GM19238 (cell line): ENCODE results near the gene DMRTC2.

Source experiments
- DNase-seq: peaks from one replicate; pipeline ENCODE4 v3.0.0; 2011; ENCODE audit warnings: low spot score; ENCODE audit not compliant: insufficient read length

DMRTC2 gene

DNA sequence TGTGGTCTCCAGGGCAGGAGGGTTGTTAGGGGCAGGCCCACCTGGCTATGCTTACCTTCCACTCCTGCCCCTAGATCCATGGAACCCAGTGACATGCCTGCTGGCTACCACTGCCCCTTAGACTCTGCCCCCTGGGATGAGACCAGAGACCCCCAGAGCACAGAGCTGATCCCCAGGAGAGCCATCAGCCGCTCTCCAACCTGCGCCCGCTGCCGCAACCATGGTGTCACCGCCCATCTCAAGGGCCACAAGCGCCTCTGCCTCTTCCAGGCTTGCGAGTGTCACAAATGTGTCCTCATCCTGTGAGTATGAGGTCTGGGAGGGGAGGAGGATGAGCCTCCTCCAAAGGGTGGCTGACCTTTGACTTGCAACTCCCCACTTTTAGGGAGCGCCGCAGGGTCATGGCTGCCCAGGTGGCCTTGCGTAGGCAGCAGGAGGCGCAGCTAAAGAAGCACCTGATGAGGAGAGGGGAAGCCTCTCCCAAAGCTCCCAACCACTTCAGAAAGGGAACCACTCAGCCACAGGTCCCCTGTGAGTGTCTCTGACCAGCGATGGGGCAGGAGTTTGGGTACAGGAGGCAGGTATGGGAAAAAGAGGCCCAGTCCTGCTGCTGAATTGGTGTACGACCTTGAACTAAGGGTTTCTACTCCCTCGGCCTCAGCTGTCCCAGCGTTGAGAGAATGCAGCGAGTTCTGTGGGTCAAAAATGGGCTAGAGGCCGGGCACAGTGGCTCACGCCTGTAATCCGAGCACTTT, 2.7 kb downstream of the DMRTC2 start:
- DNase-seq, result no peak

DNA sequence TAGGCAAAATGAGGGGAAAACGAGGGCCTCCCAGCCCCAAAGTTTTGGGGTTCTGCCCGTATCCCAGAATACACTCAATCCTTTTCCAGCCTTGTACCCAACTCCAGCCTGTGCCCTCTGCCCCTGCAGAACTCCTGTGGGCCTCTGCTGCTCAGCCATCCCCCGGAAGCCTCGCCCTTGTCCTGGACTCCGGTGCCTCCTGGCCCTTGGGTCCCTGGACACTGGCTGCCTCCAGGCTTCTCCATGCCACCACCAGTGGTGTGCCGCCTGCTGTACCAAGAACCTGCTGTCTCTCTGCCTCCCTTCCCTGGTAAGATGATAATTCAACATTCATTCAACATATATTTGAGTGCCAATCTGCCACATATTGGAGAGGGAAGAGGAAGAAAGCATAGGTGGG, 3.8 kb downstream of the DMRTC2 start:
- no peak for DNase-seq

GRCh38 chr19:41849067-41849466, 4.2 kb downstream of the DMRTC2 start:
- DNase-seq, result no peak

- no peak for DNase-seq
Measured at GRCh38 chr19:41850381-41850780, 5.5 kb downstream of the DMRTC2 start.

DNA sequence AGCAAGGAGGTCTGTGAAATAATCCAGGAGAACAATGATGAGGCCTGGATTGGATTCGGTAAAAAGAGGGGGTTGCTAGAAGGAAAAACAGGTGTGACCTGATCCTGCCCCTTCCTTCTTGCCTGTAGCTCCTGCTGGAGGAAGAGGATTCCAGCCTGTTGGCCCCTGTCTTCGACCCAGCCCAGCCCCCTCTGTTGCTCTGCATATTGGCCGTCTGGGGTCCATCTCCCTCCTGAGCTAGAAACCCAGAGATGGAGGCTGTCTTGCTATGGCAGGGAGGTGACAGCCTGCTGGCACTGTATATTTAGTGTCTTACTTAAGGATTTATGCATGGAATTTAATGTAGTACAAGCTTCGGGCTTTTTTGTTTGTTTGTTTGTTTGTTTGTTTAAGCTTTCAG, 6.6 kb downstream of the DMRTC2 start:
- no peak for DNase-seq

- no peak for DNase-seq
Measured at GRCh38 chr19:41853344-41853743, 8.5 kb downstream of the DMRTC2 start.

DNA sequence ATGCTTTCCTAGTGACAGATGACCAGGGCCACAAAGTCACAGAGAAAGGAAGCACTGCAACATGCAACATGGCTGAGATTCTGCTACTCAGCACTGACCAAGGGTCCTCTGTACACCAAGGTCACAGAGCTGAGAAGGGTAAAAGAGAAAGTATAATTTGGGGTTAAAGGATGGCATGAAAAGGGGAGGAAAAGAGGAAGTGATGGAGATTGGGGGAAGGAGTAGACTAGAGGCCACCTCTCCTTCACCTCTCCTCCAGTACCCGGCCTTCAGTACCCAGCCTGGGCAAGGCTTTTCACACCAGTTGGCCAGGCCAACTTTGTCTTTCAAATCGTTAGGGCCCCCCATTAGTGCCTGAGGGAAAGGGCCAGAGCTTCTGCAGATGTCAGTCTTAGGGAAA, 8.9 kb downstream of the DMRTC2 start:
- DNase-seq, result no peak

DNA sequence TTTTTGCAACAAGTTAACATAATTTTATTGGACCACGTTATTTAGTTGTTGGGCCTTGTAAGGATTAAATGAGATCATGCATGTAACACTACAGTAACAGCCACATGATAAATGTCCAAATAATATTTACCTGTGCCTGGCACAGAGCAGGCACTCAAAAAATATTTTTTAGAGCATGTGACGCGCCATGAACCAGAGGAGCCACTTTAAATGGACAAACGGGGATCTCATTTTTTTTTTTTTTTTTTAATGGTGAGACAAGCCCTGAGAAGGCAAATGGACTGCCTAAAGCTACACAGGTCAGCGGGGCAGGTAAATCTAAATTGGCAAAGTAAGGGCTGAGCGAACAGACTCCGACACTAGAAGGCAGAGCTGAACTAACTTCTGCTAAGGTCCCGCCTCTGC, 14.4 kb downstream of the DMRTC2 start:
- no peak for DNase-seq

DNA sequence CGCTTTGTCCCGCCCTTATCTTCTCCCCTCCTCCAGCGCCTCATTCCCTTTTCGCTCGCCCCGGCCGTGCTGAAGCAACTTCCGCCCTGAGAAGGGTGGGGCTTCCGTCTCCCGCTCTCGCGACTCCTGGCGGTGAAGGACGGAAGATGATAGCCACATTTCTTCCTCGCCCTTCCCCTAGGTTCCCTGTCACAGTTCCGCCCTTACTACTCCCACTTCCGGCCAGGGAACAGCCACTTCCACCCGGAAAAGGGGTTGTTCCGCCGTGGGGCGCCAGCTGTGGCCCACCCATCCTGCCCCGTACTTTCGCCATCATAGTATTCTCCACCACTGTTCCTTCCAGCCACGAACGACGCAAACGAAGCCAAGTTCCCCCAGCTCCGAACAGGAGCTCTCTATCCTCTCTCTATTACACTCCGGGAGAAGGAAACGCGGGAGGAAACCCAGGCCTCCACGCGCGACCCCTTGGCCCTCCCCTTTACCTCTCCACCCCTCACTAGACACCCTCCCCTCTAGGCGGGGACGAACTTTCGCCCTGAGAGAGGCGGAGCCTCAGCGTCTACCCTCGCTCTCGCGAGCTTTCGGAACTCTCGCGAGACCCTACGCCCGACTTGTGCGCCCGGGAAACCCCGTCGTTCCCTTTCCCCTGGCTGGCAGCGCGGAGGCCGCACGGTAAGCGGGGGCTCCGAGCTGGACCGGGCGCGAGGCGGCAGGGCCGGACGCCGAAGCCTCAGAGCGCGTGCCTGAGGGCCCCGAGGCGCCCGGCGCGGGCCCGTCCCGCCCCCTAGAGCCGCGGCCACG, 15.0 kb downstream of the DMRTC2 start, which contains the start of gene RPS19:
Gene RPS19 (plus strand): TSS at position 638 of the 801 bp plus-strand sequence. CDS start 520 bp downstream, outside the sequence.
- peak; percentile 94 for DNase-seq

GRCh38 chr19:41860419-41861115, 15.7 kb downstream of the DMRTC2 start:
- no peak for DNase-seq

DNA sequence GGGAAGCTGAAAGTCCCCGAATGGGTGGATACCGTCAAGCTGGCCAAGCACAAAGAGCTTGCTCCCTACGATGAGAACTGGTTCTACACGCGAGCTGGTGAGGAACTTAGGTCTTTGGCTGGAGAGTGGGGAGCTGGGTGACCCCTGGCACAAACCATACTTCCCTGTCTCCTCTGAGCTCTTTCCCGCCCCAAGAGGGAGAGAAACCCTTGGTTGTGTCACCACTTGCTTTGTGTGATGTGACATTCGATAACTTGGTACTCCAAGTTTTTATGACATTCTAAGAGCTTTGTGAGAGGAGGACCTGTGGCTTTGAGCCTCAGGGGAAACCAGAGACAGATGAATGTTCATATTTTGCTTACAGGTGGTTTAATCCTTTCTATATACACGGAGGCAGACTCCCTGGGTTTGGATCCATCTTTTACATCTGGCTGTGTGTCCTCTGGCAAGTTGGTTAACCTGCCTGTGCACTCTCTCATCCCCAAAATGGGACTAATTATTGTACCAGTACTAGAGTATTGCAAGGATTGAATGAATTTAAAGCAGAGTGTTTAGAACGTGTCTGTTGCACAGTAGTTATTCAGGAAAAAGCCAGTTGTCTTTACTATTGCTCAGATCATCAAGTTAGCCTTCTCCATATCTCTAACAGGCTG, 16.4 kb downstream of the DMRTC2 start:
- no peak for DNase-seq

DNA sequence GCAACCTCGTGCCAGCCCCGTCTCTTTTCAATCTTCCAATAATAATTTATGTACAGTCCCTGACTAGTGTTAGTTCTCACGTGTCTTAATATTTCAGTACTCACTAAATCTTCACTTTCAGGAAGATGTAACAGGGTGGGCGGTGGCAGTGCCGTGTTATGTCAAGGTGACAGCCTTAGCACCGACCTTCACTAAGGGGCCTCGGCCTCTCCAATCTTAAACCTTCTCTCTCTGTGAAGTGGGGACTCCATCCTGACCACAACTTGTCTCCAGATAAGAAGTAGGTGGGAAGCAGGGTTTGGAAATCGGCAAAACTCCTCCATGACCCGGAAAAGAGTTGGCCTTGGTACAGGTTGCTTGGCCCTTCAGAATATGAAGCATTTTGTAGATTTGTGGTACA, 17.0 kb downstream of the DMRTC2 start:
- no peak for DNase-seq

- no peak for DNase-seq
Measured at GRCh38 chr19:41862445-41862986, 17.7 kb downstream of the DMRTC2 start.

GRCh38 chr19:41863209-41863931, 18.5 kb downstream of the DMRTC2 start:
- DNase-seq, result no peak

DNA sequence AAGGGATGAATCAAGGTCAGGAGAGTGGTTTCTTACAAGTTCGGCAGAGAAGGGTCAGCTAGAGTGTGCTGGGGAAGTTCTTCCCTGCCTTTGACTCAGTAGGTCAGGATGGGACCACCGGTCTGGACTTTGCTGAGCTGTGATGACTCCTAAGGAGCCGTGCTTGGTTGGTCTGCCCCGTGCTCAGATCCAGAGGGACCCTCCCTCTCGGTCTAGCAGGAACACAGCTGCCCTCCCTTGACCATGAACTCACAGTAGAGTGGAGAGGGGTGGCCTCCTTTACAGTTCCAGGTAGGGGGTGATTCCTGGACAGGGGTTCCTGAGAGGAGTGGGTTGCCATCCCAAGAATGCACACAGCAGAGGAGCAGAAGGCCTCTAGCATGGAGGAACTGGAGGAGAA, 19.5 kb downstream of the DMRTC2 start:
- DNase-seq, result no peak

DNA sequence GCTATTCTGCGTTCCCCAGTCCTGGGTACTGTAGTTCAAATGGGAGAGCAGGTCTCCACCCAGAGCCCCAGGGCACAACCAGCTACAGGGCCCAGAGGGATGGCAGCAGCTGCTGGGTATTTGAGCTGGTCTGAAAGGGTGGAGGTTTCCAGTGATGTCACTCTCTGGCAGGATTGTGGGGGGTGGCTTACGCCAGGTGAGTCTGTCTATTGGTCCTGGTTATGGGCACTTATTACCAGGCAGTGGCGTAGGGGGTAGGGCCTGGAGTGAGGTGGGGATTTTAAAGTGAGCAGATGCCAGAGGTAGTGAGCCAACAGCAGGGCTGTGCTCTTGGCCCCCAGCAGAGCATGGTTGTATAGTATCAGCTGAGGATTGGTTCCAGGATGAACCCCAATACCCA, 21.4 kb downstream of the DMRTC2 start:
- DNase-seq, result no peak

DNA sequence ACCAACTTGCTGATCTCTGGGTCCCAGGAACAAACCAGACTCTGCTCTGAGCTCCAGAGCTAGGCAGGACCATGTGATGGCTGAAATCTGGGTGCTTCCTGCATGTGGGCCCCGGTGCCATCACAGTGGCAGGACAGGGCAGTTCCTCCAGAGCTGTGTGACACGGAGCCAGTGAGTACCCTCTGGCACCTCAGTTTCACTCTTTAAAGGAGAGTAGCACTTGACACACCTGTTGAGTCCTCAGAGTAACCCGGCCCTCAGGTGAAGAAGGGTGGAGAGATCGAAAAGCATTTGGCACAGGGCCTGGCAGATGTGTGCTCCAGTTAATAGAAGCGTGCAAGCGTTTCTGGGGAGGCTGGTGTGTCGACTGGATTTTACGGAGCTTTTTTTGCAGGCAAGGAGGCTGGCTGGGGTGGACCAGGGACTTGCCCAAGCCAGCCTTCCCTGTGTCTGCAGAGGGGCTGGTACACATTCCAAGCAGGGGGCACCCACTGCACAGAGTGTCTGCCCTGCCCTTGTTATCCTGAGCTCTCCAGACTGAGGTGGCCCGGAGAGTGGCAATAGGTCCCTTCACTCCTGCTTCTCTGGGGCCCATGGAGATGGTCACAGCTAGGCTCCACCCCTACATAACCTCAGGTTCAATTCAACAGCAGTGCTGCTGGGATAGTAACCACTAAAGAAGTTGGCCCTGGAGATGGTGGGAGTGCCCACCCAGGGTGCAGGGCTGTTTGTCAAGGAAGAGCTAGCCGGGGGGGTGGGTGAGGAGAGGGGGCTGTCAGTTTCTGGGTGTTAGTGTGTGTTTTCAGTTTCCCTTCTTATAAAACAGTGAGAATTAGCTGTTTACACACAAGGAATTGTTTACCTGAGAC, 23.5 kb downstream of the DMRTC2 start:
- no peak for DNase-seq

GRCh38 chr19:41868989-41869300, 24.1 kb downstream of the DMRTC2 start:
- DNase-seq, result no peak

DNA sequence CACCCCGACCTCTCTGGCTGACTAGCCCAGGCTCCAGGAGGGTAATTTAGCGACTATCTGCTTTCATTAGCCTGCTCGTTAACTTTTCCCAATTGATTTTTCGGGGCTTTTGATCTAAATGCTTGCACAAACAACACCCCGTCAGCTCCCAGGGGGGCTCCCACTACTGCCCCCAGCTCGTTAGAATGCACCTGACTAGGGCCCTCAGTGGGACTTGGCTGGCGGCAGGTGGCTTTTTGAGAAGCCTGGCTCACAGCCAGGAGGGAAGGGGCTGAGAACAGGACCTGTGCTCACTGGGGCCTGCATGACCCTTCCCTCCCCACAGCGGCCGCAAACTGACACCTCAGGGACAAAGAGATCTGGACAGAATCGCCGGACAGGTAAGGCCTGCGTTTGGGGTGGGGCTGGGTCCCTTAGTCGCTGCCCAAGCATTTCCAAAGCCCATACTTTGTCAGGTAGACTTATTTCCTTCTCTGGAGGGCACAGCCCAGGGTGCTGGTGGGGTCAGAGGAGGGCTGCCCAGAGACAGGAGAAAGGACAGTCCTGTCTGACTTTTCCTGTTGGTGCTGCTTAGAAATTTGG, 24.6 kb downstream of the DMRTC2 start:
- DNase-seq, result no peak
